Erythroblast (primary cell): ENCODE measurements around the gene TNPO3.

ENCODE experiments used
- GATA1 ChIP-seq: IDR thresholded peaks from 2 replicates; pipeline ENCODE4 v1.6.1; 2011; ENCODE audit warnings: low read depth, mild to moderate bottlenecking, control low read depth, low read length, moderate library complexity
- POLR2A ChIP-seq: IDR thresholded peaks from 2 replicates; pipeline ENCODE4 v1.6.1; 2011; ENCODE audit warnings: mild to moderate bottlenecking, low read length

- no peak for TF ChIP-seq POLR2A
- no peak for TF ChIP-seq GATA1
Observed at GRCh38 chr7:129032017-129032416, 22.9 kb downstream of the TNPO3 start.
